PC-9 (cell line): Measurements from ENCODE around the gene ZBTB26.

ENCODE experiments used
- EZH2 ChIP-seq: fragments of 200-600 bp; sonication (generic); IDR thresholded peaks from 2 replicates; pipeline ENCODE4 v1.8.0; 2017; ENCODE audit warnings: antibody characterized with exemption, low read depth
- TF ChIP-seq, protein P1 (sequence below): fragments of 200-600 bp; sonication (generic); conservative IDR thresholded peaks from 2 replicates; pipeline ENCODE4 v1.6.1; 2017; ENCODE audit warnings: mixed run types, antibody characterized with exemption, mild to moderate bottlenecking, moderate library complexity

DNA sequence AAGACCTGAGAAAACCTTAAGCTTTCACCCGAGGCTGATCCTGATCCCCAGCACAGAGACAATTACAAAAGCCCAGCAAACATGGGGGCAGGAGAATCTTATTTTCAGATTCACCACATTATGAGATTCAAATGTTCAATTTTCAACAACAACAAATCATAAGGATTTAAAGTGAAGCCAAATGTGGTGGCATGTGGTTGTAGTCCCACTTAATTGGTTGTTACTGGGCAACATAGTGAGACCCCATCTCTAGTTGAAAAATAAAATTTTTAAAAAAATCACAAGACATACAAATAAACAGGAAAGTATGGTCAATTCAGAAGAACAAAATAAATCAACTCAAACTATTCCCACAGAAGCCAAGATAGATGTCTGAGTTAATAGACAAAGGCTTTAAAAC, 5.6 kb upstream of the ZBTB26 start:
- TF ChIP-seq, protein P1, sequence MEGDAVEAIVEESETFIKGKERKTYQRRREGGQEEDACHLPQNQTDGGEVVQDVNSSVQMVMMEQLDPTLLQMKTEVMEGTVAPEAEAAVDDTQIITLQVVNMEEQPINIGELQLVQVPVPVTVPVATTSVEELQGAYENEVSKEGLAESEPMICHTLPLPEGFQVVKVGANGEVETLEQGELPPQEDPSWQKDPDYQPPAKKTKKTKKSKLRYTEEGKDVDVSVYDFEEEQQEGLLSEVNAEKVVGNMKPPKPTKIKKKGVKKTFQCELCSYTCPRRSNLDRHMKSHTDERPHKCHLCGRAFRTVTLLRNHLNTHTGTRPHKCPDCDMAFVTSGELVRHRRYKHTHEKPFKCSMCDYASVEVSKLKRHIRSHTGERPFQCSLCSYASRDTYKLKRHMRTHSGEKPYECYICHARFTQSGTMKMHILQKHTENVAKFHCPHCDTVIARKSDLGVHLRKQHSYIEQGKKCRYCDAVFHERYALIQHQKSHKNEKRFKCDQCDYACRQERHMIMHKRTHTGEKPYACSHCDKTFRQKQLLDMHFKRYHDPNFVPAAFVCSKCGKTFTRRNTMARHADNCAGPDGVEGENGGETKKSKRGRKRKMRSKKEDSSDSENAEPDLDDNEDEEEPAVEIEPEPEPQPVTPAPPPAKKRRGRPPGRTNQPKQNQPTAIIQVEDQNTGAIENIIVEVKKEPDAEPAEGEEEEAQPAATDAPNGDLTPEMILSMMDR, result no peak
- TF ChIP-seq EZH2, result no peak
